Activated naive CD4-positive, alpha-beta T cell treated with anti-CD3 and anti-CD28 coated beads for 36 hours (primary cell): ENCODE measurements around the gene SENP8. TPM values are rescaled to one million over a fixed set of nuclear protein-coding genes. Genes with fewer than 3 reads are reported as not detected.

Experiments used
- CTCF ChIA-PET: fragments of 350-600 bp; sonication (Branson Sonifier 250); formaldehyde crosslinking; loops from one replicate; lab custom pipeline; 2021; ENCODE audit warnings: antibody characterized with exemption; lab: Charles Lee
- DNase-seq: peaks from one replicate; pipeline ENCODE4 v3.0.0-alpha.2; 2020
- H3K27ac Mint-ChIP-seq: one replicate; pipeline ENCODE4 v1.8.0; 2021; ENCODE audit warnings: mild to moderate bottlenecking, mixed read lengths
- H3K27me3 Mint-ChIP-seq: one replicate; pipeline ENCODE4 v1.8.0; 2021; ENCODE audit warnings: low read depth, mixed read lengths
- H3K36me3 Mint-ChIP-seq: one replicate; pipeline ENCODE4 v1.8.0; 2021; ENCODE audit warnings: low read depth, mixed read lengths
- H3K4me1 Mint-ChIP-seq: one replicate; pipeline ENCODE4 v1.8.0; 2021; ENCODE audit warnings: low read depth, mixed read lengths
- H3K4me3 Mint-ChIP-seq: one replicate; pipeline ENCODE4 v1.8.0; 2021; ENCODE audit warnings: mild to moderate bottlenecking, moderate library complexity, mixed read lengths
- H3K9me3 Mint-ChIP-seq: one replicate; pipeline ENCODE4 v1.8.0; 2021; ENCODE audit warnings: mixed read lengths
- intact Hi-C: fragments of 100-400 bp; cut with micrococcal nuclease; formaldehyde crosslinking; loops from one replicate; pipeline ENCODE4 v1.15.1; 2023
- total RNA-seq, 2 experiments: library from RNA; stranded (reverse); gene quantifications; one replicate each; pipeline ENCODE4 v1.2.3, GENCODE V29; 2021

SENP8 gene
- total RNA-seq, 2 experiments from 2014 or later = 2.0 TPM

GRCh38 chr15:72141171-72142084 is 23.2 kb downstream of the SENP8 start:
- Mint-ChIP-seq H3K36me3 (peaks cover 2% of the 10 kb centered on the region), H3K4me3 (no peak overlapping the region), H3K27ac (no peak overlapping the region), H3K27me3 (peaks cover 2% of the 10 kb centered on the region), H3K4me1 (no peaks in the 10 kb centered on the region), H3K9me3 (no peaks in the 10 kb centered on the region)
- CTCF ChIA-PET = interaction anchor here (1.2 kb wide), 1 partner anchor 15 kb away, joined by 3 read pairs; no protein-coding TSS in a partner anchor
- DNase-seq = no peak
- intact Hi-C loops = no loop called here

DNA sequence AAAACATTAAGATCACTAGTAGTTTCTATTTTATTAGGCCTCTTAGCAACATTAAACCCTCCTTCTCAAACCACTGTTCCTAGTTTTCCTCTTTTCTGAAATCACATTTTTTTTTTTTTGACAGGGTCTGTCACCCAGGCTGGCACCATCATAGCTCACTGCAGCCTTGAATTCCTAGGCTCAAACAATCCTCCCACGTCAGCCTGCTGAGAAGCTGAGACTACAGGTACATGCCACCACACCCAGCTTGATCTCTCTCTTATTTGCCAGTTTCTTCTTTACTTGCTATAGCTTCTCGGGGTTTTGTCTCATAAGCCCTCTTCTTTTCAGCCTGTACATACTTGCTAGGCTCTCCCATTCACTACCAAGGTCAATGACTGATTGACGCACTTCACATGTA is 28.0 kb downstream of the SENP8 start:
- no peaks in the 10 kb centered on the region for H3K36me3 Mint-ChIP-seq

GRCh38 chr15:72146934-72147333 is 28.7 kb downstream of the SENP8 start:
- DNase-seq = no peak
- Mint-ChIP-seq H3K4me1 (no peaks in the 10 kb centered on the region), H3K4me3 (no peak overlapping the region), H3K27ac (no peak overlapping the region), H3K9me3 (no peaks in the 10 kb centered on the region), H3K27me3 (peaks cover 2% of the 10 kb centered on the region), H3K36me3 (no peaks in the 10 kb centered on the region)
- CTCF ChIA-PET = interaction anchor here (0.6 to 1.0 kb wide), 2 partner anchors 77 to 366 kb away, joined by 3 to 4 read pairs; no protein-coding TSS in a partner anchor
- intact Hi-C loops = no loop called here

More for the DNA sequence above, 28.0 kb downstream of the SENP8 start:
- no peak for DNase-seq
- H3K4me1 Mint-ChIP-seq = no peaks in the 10 kb centered on the region
- H3K27me3 Mint-ChIP-seq = peaks cover 2% of the 10 kb centered on the region
- CTCF ChIA-PET = interaction anchor here (0.6 to 1.0 kb wide), 2 partner anchors 365 to 878 kb away, joined by 3 to 4 read pairs; no protein-coding TSS in a partner anchor
- H3K4me3 Mint-ChIP-seq = no peak overlapping the region
- H3K27ac Mint-ChIP-seq = no peak overlapping the region
- no peaks in the 10 kb centered on the region for H3K9me3 Mint-ChIP-seq
- intact Hi-C loops = no loop called here

DNA sequence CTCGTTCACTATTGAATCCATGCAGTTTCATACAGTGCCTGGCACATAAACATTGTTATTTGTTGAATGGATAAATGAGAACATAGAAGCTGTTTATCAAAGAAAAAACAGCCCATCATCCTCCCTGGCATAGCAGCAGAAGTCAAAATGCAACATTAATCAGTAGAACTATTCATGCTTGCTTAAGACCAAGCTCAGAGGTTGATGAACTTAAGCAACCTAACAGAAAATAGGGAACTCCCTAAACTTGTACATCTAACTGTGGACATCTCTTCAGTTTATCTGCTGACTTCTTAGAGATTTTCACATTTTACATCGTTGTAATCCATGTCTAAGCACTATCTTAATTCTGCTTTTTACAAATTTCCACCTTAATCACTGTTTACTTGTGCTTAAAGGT is 29.2 kb downstream of the SENP8 start:
- CTCF ChIA-PET = interaction anchor here (0.6 to 1.1 kb wide), 2 partner anchors 8 to 77 kb away, joined by 3 to 4 read pairs; no protein-coding TSS in a partner anchor
- peaks cover 2% of the 10 kb centered on the region for H3K27me3 Mint-ChIP-seq
- no peak for DNase-seq
- no peaks in the 10 kb centered on the region for H3K9me3 Mint-ChIP-seq
- no peaks in the 10 kb centered on the region for H3K36me3 Mint-ChIP-seq
- intact Hi-C loops = no loop called here
- H3K4me1 Mint-ChIP-seq = no peaks in the 10 kb centered on the region
- H3K27ac Mint-ChIP-seq = no peak overlapping the region
- no peak overlapping the region for H3K4me3 Mint-ChIP-seq

- Mint-ChIP-seq H3K27me3 (peaks cover 2% of the 10 kb centered on the region), H3K4me1 (peaks cover 4% of the 10 kb centered on the region), H3K9me3 (no peaks in the 10 kb centered on the region), H3K4me3 (no peak overlapping the region), H3K36me3 (no peaks in the 10 kb centered on the region), H3K27ac (no peak overlapping the region)
- intact Hi-C loops = no loop called here
- DNase-seq = no peak
- CTCF ChIA-PET = interaction anchor here (0.7 to 1.2 kb wide), 4 partner anchors 9 to 410 kb away, joined by 3 to 4 read pairs (median 4); no protein-coding TSS in a partner anchor
These were observed 35.2 kb downstream of the SENP8 start for GRCh38 chr15:72153269-72154000.

DNA sequence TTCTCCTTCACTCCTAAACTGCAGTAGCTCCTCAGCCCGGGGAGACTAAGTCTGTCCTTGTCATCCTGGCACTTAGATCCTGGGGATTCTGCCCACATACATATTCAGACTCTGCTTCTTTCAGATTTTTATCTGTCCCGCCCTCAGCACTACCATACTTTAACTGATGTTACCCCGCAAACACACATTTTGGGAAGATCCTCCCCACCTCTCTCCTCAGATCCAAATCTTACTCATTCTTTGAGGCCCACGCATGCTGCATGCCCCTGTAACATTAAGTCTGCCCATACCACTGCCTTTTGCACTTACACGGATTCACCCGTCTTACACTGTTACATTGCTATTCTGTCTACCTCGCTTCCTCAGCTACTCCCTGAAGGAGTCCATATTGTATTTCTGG is 36.1 kb downstream of the SENP8 start:
- Mint-ChIP-seq H3K36me3 (no peaks in the 10 kb centered on the region), H3K27ac (no peak overlapping the region), H3K9me3 (no peaks in the 10 kb centered on the region), H3K27me3 (peaks cover 2% of the 10 kb centered on the region), H3K4me3 (no peak overlapping the region), H3K4me1 (peaks cover 4% of the 10 kb centered on the region)
- intact Hi-C loops = no loop called here
- no peak for DNase-seq
- CTCF ChIA-PET = interaction anchor here (0.7 kb wide), 2 partner anchors 9 to 411 kb away, joined by 3 read pairs; no protein-coding TSS in a partner anchor

GRCh38 chr15:72155003-72155621 is 36.9 kb downstream of the SENP8 start:
- no peaks in the 10 kb centered on the region for H3K36me3 Mint-ChIP-seq
- no peaks in the 10 kb centered on the region for H3K9me3 Mint-ChIP-seq
- H3K4me1 Mint-ChIP-seq = peaks cover 4% of the 10 kb centered on the region
- H3K4me3 Mint-ChIP-seq = no peak overlapping the region
- intact Hi-C loops = loop anchor here (5.0 kb wide), 1 partner anchor 708 kb away; no protein-coding TSS in a partner anchor
- H3K27ac Mint-ChIP-seq = no peak overlapping the region
- peaks cover 2% of the 10 kb centered on the region for H3K27me3 Mint-ChIP-seq
- no peak for DNase-seq
- CTCF ChIA-PET = interaction anchor here (1.0 to 3.3 kb wide), 4 partner anchors 10 to 412 kb away, joined by 3 to 29 read pairs (median 13); no protein-coding TSS in a partner anchor

GRCh38 chr15:72155635-72156616 is 37.7 kb downstream of the SENP8 start:
- Mint-ChIP-seq H3K4me1 (peaks cover 4% of the 10 kb centered on the region), H3K27me3 (peaks cover 2% of the 10 kb centered on the region), H3K4me3 (peak overlapping the region; percentile 60), H3K27ac (no peak overlapping the region), H3K36me3 (no peaks in the 10 kb centered on the region), H3K9me3 (no peaks in the 10 kb centered on the region)
- intact Hi-C loops = loop anchor here (1.0 to 5.0 kb wide), 4 partner anchors 355 to 709 kb away; no protein-coding TSS in a partner anchor
- CTCF ChIA-PET = interaction anchor here (0.6 to 3.3 kb wide), 27 partner anchors 9 to 851 kb away, joined by 3 to 29 read pairs (median 3); no protein-coding TSS in a partner anchor
- DNase-seq = peak; percentile 92

- no peak overlapping the region for H3K27ac Mint-ChIP-seq
- H3K27me3 Mint-ChIP-seq = peaks cover 2% of the 10 kb centered on the region
- intact Hi-C loops = loop anchor here (1.0 to 5.0 kb wide), 4 partner anchors 356 to 710 kb away; no protein-coding TSS in a partner anchor
- no peak overlapping the region for H3K4me3 Mint-ChIP-seq
- H3K9me3 Mint-ChIP-seq = no peaks in the 10 kb centered on the region
- DNase-seq = no peak
- H3K4me1 Mint-ChIP-seq = peaks cover 4% of the 10 kb centered on the region
- no peaks in the 10 kb centered on the region for H3K36me3 Mint-ChIP-seq
- CTCF ChIA-PET = interaction anchor here (0.6 to 3.3 kb wide), 18 partner anchors 10 to 850 kb away, joined by 3 to 29 read pairs (median 4); no protein-coding TSS in a partner anchor
These were observed 38.7 kb downstream of the SENP8 start for GRCh38 chr15:72156928-72157327.

DNA sequence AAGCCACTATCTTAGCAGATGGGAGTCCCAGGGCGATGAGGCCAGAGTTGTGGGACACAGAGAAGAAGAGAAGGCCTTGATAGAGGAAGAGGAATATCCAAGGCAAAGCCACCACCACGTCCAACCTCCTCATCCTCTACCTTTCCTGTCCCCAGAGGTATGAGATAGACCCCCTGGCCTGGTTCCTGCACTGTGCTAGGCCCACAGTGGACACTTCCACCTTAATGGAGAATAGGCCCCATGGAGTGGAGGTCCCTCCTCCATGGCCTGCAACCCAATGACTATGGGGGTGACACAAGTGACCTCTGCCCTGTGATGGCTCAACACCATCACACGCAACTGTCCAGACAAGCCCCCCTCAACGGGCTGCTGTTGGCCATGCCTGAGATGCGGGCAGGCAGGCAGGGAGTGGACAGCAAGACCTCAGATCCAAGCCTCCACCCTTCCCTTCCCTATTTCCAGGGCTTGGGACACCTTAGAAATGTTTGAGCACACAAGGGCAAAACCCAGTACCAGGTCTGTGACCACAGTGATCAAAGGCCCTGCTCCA is 42.6 kb downstream of the SENP8 start:
- H3K4me1 Mint-ChIP-seq = peaks cover 2% of the 10 kb centered on the region
- no peak overlapping the region for H3K4me3 Mint-ChIP-seq
- CTCF ChIA-PET = no interaction called here
- H3K27me3 Mint-ChIP-seq = no peaks in the 10 kb centered on the region
- H3K27ac Mint-ChIP-seq = no peak overlapping the region
- no peaks in the 10 kb centered on the region for H3K9me3 Mint-ChIP-seq
- no peak for DNase-seq
- intact Hi-C loops = no loop called here
- H3K36me3 Mint-ChIP-seq = no peaks in the 10 kb centered on the region
